GM19238 (cell line): Measurements from ENCODE around the gene SPNS2.
A peak's percentile ranks its signal among the peaks of the same experiment; 100 is the strongest.

Source experiments
- DNase-seq: peaks from one replicate; pipeline ENCODE4 v3.0.0; 2011; ENCODE audit warnings: low spot score; ENCODE audit not compliant: insufficient read length

SPNS2 gene

DNA sequence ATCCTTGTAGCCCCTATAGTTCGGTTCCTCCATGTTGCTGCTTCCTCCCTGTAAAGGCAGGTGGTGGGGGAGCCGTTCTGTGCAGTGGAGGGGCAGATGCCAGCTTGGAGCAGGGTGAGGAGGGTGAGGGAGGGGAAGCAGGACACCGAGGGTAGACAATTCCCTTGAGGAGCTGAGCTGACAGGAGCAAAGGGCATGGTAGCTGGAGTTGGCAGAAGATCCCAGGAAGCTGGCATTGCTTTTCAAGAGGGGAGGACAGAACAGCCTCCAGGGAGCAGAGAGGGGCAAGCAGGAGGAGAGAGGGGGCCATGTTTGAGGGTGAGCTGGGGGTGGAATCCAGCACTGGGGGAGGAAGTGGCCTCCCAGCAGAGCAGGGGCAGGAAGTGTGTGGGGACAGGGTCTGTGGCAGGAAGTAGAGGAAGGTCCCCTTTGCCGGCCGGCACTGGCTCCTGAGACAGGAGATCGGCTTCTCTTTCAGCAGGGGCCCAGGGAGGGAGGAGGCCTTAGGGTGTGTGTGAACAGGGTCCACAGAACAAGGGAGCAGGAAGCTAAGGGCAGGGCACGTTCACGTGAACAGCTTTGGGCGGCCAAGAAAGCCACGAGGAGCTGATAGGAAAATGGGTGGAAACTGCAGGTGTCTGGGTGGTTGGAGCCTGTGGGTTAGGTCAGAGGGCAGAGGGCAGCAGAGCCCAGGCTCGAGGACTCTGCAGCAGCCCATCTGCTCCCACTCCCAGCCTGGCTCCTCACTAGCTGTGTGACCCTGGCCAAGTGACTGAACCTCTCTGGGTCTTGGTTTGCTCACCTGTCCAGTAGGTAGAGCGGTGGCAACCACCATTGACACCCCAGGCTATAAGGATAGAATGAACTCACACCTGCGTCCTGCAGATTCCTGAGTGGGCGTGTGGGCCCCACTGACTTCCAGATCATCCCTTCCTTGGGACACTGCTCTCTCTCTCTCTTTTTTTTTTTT is 17.5 kb upstream of the SPNS2 start:
- peak; percentile 56 for DNase-seq

- DNase-seq: no peak
These were observed 16.2 kb upstream of the SPNS2 start for GRCh38 chr17:4482338-4483011.

DNA sequence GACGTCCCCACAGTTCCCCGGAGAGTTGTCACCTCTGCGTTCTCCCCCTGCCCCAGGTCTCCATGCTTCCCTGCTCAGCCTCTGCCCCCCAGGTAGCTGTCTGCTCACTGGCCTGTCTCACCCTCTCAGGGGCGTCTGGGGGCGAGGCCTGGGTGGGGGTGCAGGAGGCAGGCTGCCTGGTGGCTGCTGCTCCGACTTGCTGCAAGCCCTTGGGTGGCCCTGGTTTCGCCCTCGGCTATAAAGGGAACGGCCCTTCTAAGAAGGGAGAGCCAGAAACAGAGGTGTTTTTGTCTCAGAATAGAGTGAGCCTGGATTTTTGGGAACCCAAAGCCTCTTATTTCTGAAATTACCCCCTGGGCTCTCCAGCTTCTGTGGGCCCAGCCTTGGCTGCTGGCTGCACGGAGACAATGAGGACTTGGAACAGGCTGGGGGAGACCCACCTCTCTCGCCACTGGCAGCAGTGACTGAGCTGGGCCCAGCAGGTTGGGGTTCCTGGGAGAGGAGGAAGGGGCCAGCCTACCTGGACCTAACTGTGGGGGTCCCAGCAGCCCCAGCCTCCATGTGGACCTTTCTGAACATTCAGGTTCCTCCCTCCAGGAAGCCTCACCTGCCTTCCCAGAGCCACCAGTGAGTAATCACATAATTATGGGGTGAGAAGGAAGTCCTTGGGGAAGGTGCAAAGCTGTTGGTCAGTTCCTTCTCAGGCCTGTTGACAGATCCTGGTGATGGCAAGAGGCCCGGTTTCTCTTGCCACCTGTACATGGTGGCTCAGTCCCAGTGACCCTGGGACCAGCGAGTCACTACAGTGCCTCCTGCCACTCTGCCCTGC is 15.5 kb upstream of the SPNS2 start:
- DNase-seq: no peak

GRCh38 chr17:4485676-4486646 is 12.7 kb upstream of the SPNS2 start:
- DNase-seq: no peak

DNA sequence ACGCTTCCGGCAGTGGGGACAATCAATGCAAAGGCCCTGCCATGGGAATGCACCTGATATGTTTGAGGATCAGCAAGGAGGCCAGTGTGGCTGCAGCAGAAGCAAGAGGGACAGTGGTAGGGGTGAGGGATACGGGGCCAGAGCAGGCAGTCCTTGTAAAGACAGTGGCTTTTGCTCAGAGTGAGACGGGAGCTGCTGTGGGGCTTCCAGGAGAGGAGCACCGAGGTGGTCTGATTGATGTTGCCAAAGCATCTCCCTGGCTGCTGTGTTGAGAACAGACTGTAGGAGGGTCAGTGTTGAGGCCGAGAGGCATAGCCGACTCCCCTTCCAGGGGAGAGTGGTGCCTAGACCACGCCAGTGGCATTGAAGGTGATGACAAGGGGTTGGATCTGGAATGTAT is 11.4 kb upstream of the SPNS2 start:
- no peak for DNase-seq

DNA sequence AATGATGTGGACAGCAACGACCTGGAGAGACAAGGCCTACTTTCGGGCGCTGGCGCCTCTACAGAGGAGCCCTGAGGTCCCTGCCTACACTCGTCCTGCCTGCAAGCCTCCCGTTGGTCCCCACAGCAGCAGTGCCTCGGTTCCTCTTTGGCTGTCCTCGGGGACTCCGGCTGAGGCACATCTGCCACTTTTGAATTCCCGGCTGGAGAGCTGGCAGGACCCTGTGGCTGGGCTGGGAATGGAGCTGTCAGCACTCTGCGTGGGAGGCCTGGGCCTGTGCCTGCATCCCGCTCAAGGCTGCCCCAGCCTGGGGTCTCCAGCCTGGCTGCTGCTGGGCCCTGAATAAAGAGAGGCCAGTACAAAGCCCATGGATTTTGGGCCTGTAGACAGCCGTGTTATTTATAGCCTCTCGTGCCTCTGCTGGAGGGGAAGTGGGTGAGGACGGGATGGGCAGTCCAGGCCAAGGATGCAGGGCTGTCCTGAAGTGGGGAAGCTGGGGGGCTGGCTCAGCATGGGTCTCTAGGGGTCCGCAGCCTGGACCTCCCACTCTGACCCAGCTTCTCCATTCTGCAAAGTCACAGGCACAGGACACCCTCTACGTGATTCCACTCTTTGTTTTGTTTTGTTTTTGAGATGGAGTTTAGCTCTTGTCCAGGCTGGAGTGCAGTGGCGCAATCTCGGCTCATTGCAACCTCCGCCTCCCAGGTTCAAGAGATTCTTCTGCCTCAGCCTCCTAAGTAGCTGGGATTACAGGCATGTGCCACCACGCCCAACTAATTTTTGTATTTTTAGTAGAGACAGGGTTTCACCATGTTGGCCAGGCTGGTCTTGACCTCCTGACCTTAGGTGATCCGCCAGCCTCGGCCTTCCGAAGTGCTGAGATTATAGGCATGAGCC is 10.6 kb upstream of the SPNS2 start:
- no peak for DNase-seq

GRCh38 chr17:4488989-4489595 is 9.6 kb upstream of the SPNS2 start:
- DNase-seq: no peak

- DNase-seq: no peak
These were observed 8.5 kb upstream of the SPNS2 start for GRCh38 chr17:4490109-4490591.

- no peak for DNase-seq
These were observed 8.0 kb upstream of the SPNS2 start for GRCh38 chr17:4490637-4491061.

DNA sequence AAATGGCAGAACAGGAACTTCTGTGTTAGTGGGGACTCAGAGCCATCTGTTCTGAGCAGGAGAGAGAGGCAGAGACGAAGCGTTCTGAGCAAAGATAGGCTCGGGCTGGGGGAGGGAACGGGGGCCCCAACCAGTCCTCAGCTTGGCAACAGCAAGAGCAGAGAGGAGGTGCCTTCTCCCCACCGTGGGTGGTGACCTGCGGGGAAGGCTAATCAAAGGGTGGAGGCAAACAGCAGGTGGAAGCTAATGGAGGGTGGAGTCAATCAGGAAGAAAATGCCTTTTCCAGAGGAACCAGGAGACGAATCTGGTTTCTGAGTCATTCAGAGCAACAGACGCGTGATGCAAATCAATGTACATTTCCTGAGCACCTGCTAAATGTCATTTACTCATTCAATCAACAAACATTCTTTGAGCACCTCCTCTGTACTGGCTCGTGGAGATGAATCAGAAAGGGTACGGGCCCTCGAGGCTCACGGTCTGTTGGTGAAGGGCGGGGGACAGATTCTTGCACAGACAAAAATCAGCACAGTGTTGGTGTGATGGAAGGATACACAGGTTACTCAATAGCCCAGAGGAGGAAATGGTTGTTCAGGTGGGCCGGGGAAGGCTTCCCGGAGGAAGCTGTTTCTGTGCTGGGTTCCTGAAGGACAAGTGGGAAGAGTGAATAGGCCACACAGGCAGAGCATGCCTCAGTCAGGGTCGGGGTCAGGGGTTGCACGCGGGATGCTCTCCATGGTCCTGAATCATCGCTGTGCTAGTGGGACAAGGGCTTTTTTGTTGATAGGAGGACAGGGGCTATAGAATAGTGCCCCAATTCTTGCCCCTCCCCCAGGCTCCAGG is 5.7 kb upstream of the SPNS2 start:
- DNase-seq: no peak

- DNase-seq: no peak
These were observed 1.4 kb upstream of the SPNS2 start for GRCh38 chr17:4497101-4497824.

DNA sequence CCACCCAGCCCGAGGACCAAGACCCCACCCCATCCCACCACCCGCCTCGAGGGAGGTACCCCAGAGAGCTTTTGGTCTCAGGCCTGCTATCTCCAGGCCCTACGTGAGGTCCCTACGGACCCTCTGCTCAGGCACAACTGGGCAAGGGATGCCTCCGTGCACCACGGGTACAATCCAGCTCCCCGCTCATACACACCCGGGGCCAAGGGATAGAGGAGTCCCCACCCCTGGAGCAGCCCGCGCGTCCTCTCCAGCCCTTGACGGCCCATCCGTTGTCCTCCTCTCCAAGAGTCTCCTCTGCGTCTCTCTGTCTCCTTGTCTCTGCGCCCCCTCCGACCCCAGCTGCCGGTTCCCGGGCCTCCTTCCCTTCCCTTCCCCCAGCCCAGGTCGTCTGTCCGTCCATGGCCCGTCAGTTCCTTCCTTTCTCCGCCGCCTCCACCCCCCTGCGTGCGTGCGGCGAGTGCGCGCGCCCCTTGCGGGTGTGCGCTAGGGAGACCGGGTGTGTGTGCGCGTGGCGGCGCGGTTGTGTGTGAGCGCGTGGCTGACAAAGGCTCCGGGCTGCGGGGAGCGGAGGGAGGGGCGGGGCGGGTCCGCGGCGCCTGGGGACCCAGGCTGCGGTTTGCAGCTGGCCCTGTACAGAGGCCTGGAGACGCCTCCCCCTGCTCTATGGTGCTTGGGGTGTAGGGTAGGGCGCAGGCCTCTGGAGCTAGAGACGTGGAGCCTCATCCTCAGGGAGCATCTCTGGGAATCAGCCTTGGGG is 930 bp downstream of the SPNS2 start:
- no peak for DNase-seq

- DNase-seq: no peak
These were observed 1.5 kb downstream of the SPNS2 start for GRCh38 chr17:4500191-4500571.

GRCh38 chr17:4501295-4501949 is 2.7 kb downstream of the SPNS2 start:
- no peak for DNase-seq

DNA sequence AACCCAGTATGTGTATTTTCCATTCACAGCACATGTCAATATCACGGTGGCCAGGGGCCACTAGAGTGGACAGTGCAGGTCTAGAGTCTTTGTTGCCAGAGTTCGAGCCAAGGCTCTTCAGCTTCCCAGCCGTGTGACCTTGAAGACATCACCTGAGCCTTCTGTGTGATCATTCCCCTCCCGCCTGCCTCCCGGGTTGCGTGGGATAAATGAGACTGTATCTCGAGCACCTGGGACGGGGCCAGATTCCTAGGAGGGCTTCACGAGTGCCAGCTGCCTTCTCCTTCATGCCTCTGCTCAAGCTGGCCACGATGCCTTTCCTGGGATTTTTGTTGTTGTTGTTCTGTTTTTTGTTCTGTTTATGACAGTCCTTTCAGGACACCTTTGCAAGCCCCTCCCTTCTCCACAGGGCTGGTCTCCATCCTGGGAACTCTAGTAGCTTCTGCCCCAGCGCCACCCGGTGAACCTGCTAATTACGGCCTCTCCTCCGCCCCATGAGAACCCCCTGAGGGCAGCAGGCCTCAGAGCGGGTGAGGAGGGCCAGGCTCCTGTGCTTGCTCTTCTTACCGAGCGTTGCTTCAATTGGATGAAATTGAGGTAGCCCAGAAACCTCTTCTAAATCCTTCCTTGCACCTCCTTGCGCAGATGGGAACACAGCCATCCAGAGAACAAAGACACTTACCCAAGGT is 3.9 kb downstream of the SPNS2 start:
- DNase-seq: no peak
